Astrocyte (in vitro differentiated cells and primary cell): Measurements from ENCODE around the gene NSRP1.

ENCODE experiments used
- EZH2 ChIP-seq: IDR thresholded peaks from 2 replicates; pipeline ENCODE4 v1.6.1; 2012; ENCODE audit warnings: mild to moderate bottlenecking, low read length, inconsistent platforms; ENCODE audit not compliant: insufficient read depth
- TF ChIP-seq, protein P1 (sequence below): IDR thresholded peaks from 2 replicates; pipeline ENCODE4 v1.5.1; 2011; ENCODE audit warnings: low read depth, mild to moderate bottlenecking, inconsistent platforms, low read length, moderate library complexity; ENCODE audit not compliant: insufficient read depth

- no peak for TF ChIP-seq EZH2
- TF ChIP-seq, protein P1, sequence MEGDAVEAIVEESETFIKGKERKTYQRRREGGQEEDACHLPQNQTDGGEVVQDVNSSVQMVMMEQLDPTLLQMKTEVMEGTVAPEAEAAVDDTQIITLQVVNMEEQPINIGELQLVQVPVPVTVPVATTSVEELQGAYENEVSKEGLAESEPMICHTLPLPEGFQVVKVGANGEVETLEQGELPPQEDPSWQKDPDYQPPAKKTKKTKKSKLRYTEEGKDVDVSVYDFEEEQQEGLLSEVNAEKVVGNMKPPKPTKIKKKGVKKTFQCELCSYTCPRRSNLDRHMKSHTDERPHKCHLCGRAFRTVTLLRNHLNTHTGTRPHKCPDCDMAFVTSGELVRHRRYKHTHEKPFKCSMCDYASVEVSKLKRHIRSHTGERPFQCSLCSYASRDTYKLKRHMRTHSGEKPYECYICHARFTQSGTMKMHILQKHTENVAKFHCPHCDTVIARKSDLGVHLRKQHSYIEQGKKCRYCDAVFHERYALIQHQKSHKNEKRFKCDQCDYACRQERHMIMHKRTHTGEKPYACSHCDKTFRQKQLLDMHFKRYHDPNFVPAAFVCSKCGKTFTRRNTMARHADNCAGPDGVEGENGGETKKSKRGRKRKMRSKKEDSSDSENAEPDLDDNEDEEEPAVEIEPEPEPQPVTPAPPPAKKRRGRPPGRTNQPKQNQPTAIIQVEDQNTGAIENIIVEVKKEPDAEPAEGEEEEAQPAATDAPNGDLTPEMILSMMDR: no peak
Measured at GRCh38 chr17:30217054-30217453, 100.4 kb downstream of the NSRP1 start.
